PC-9 (cell line): ENCODE results near the gene TRIM6.
"Not testable (repeated sequence)": the region's sequence is repeated elsewhere in the genome, so short reads cannot be mapped to it uniquely, and the experiment has no call there.

Source experiments
- CTCF ChIP-seq: fragments of 200-600 bp; sonication (generic); conservative IDR thresholded peaks from 2 replicates; pipeline ENCODE4 v1.6.1; 2017; ENCODE audit warnings: mixed run types, antibody characterized with exemption, mild to moderate bottlenecking, moderate library complexity
- EZH2 ChIP-seq: fragments of 200-600 bp; sonication (generic); IDR thresholded peaks from 2 replicates; pipeline ENCODE4 v1.8.0; 2017; ENCODE audit warnings: antibody characterized with exemption, low read depth

DNA sequence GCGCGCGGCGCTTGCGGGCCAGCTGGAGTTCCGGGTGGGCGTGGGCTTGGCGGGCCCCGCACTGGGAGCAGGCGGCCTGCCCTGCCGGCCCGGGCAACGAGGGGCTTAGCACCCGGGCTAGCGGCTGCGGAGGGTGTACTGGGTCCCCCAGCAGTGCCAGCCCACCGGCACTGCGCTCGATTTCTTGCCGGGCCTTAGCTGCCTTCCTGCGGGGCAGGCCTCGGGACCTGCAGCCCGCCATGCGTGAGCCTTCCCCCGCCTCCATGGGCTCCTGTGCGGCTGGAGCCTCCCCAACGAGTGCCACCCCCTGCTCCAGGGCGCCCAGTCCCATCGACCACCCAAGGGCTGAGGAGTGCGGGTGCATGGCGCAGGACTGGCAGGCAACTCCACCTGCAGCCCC, 6.5 kb upstream of the TRIM6 start:
- not testable (repeated sequence) for TF ChIP-seq CTCF, EZH2
